AG08396 (cell line): ENCODE measurements around the gene KLHL25.
A peak's percentile ranks its signal among the peaks of the same experiment; 100 is the strongest.
"Not testable (repeated sequence)": the region's sequence is repeated elsewhere in the genome, so short reads cannot be mapped to it uniquely, and the experiment has no call there.

Source experiments
- DNase-seq: peaks from one replicate; pipeline ENCODE4 v3.0.0; 2012; ENCODE audit warnings: low spot score, mixed read lengths

The KLHL25 gene

GRCh38 chr15:85802617-85803016 is 7.9 kb upstream of the KLHL25 start:
- not testable (repeated sequence) for DNase-seq

GRCh38 chr15:85800478-85801123 is 5.9 kb upstream of the KLHL25 start:
- peak; percentile 70 for DNase-seq

GRCh38 chr15:85796371-85796770 is 1.6 kb upstream of the KLHL25 start:
- DNase-seq, result not testable (repeated sequence)

- DNase-seq, result peak; percentile 1
Observed at GRCh38 chr15:85795337-85796305, 896 bp upstream of the KLHL25 start.

GRCh38 chr15:85793641-85794597 is 806 bp downstream of the KLHL25 start:
- peak; percentile 56 for DNase-seq

GRCh38 chr15:85792912-85793590 is 1.7 kb downstream of the KLHL25 start:
- peak; percentile 4 for DNase-seq

GRCh38 chr15:85792102-85792731 is 2.5 kb downstream of the KLHL25 start:
- peak; percentile 2 for DNase-seq

- DNase-seq, result no peak
Observed at GRCh38 chr15:85789496-85789875, 5.2 kb downstream of the KLHL25 start.

- no peak for DNase-seq
Observed at GRCh38 chr15:85788771-85789495, 5.8 kb downstream of the KLHL25 start.

- DNase-seq, result no peak
Observed at GRCh38 chr15:85786781-85787114, 8.0 kb downstream of the KLHL25 start.

- DNase-seq, result peak; percentile 72
Observed at GRCh38 chr15:85785887-85786780, 8.6 kb downstream of the KLHL25 start.

GRCh38 chr15:85782064-85782463 is 12.7 kb downstream of the KLHL25 start:
- DNase-seq, result no peak

- no peak for DNase-seq
Observed at GRCh38 chr15:85781099-85781498, 13.6 kb downstream of the KLHL25 start.

GRCh38 chr15:85780225-85780985 is 14.3 kb downstream of the KLHL25 start:
- DNase-seq, result no peak

- DNase-seq, result no peak
Observed at GRCh38 chr15:85779249-85779648, 15.5 kb downstream of the KLHL25 start.

- no peak for DNase-seq
Observed at GRCh38 chr15:85778107-85778776, 16.5 kb downstream of the KLHL25 start.

- DNase-seq, result no peak
Observed at GRCh38 chr15:85777250-85778106, 17.2 kb downstream of the KLHL25 start.
